IMR-90 (cell line): ENCODE data around the gene ERGIC1.

Experiments
- FOS ChIP-seq: fragments of 150-350 bp; IDR thresholded peaks from 2 replicates; pipeline ENCODE4 v1.6.1; 2016; ENCODE audit warnings: low read depth, low read length
- MAZ ChIP-seq: IDR thresholded peaks from 2 replicates; pipeline ENCODE4 v1.6.1; 2012; ENCODE audit warnings: low read depth, mild to moderate bottlenecking, low read length, improper control_type of control experiment, moderate library complexity, borderline replicate concordance
- POLR2A ChIP-seq: IDR thresholded peaks from 2 replicates; pipeline ENCODE4 v1.6.1; 2012; ENCODE audit warnings: mild to moderate bottlenecking, low read depth, low read length
- TF ChIP-seq, protein P1 (sequence below): conservative IDR thresholded peaks from 2 replicates; pipeline ENCODE4 v1.5.1; 2012; ENCODE audit warnings: mild to moderate bottlenecking, low read depth, low read length, improper control_type of control experiment

DNA sequence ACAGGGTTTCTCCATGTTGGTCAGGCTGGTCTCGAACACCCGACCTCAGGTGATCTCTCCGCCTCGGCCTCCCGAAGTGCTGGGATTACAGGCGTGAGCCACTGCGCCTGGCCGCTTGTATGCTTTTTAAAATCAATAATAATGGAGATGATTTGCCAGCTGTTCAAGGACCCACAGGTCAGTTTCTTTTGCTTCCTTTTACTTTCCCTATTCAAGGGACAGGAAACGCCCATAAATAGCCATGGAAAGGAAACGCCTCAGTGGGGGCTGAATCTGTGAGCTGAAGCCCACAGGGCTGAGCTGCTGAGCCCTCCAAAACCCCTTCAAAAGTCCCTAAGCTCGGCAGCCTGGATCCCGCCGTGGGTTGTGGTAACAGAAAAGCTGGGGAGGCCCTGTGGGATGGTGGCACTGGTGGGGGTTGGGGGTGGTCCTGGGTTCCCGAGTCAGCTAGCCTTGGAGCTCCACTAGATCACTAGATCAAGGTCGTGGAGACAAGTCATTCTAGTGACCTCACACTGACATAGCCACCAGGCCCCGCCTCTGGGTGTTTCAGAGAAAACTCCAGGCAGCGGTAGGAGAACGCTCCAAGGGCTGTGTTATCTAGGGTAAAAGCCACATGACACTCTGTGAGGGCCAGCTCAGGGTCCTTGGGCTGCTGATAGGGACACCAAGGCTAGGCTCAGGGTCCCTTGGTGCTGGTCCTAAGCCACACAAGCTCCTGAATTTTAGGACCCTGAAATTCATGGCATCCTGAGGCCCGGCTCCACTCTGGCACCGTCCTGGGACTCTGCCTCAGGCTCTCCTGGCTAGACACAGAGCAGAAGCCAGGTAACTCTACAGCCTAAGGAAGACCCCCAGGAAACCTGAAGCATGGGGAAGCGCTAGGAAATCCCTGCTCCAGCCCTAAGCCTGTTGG, 45.0 kb upstream of the ERGIC1 start:
- TF ChIP-seq, protein P1, sequence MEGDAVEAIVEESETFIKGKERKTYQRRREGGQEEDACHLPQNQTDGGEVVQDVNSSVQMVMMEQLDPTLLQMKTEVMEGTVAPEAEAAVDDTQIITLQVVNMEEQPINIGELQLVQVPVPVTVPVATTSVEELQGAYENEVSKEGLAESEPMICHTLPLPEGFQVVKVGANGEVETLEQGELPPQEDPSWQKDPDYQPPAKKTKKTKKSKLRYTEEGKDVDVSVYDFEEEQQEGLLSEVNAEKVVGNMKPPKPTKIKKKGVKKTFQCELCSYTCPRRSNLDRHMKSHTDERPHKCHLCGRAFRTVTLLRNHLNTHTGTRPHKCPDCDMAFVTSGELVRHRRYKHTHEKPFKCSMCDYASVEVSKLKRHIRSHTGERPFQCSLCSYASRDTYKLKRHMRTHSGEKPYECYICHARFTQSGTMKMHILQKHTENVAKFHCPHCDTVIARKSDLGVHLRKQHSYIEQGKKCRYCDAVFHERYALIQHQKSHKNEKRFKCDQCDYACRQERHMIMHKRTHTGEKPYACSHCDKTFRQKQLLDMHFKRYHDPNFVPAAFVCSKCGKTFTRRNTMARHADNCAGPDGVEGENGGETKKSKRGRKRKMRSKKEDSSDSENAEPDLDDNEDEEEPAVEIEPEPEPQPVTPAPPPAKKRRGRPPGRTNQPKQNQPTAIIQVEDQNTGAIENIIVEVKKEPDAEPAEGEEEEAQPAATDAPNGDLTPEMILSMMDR: no peak
- TF ChIP-seq FOS (no peak), MAZ (no peak), POLR2A (no peak)
